GM18505 (cell line): ENCODE data around the gene B3GAT1.

Source experiments
- ATAC-seq: cut with Tn5 transposase; IDR thresholded peaks from one replicate; pipeline ENCODE4 v1.9.1; 2021; ENCODE audit not compliant: unreplicated experiment
- POLR2A ChIP-seq: IDR thresholded peaks from 4 replicates; pipeline ENCODE4 v1.6.1; 2011; ENCODE audit warnings: borderline replicate concordance; ENCODE audit not compliant: insufficient read depth, insufficient read length; ENCODE audit errors: extremely low read depth

B3GAT1 gene

DNA sequence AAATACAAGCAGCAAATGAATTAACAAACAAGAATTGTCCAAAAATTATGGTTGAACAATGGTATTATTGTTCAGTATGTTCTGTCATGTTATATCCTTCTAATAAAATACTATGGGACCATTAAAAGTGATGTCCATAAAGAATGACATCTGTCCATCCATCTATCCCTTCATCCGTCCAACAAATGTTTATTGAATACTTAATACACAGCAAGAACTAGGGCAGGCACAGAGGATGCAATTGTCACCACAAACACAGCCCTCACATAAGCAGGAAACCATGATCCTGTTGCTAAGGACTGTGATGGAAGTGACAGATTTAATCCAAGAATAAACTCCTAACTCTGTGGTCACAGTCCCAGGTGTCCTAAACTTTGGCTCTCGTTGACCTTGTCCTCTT lies 20.7 kb upstream of the B3GAT1 start:
- ATAC-seq: no peak
- TF ChIP-seq POLR2A: no peak

DNA sequence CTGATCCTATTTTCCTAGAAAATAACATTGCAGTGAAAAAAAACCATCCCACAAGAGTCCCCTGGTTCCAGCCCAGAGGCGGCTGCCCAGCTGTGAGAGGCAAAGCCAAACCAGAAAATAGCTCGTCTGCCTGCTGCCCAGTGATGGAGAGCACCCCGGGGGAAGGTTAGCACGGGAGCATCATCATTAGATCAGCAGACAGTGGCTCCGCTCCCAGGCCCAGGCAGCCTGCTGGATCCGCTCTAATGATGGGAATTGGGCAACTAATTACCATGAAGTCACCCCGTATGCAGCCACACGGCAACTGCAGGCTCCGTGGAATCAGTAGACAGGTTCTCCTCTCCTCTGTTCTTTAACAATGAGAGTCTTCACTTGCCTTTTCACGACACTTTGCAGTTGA lies 17.1 kb upstream of the B3GAT1 start:
- ATAC-seq: no peak
- TF ChIP-seq POLR2A: no peak

- no peak for TF ChIP-seq POLR2A
- ATAC-seq: no peak
Measured at GRCh38 chr11:134425816-134426536, 13.9 kb upstream of the B3GAT1 start.

GRCh38 chr11:134425413-134425812 lies 13.4 kb upstream of the B3GAT1 start:
- no peak for ATAC-seq
- no peak for TF ChIP-seq POLR2A

- TF ChIP-seq POLR2A: no peak
- ATAC-seq: no peak
Measured at GRCh38 chr11:134423106-134423505, 11.1 kb upstream of the B3GAT1 start.

DNA sequence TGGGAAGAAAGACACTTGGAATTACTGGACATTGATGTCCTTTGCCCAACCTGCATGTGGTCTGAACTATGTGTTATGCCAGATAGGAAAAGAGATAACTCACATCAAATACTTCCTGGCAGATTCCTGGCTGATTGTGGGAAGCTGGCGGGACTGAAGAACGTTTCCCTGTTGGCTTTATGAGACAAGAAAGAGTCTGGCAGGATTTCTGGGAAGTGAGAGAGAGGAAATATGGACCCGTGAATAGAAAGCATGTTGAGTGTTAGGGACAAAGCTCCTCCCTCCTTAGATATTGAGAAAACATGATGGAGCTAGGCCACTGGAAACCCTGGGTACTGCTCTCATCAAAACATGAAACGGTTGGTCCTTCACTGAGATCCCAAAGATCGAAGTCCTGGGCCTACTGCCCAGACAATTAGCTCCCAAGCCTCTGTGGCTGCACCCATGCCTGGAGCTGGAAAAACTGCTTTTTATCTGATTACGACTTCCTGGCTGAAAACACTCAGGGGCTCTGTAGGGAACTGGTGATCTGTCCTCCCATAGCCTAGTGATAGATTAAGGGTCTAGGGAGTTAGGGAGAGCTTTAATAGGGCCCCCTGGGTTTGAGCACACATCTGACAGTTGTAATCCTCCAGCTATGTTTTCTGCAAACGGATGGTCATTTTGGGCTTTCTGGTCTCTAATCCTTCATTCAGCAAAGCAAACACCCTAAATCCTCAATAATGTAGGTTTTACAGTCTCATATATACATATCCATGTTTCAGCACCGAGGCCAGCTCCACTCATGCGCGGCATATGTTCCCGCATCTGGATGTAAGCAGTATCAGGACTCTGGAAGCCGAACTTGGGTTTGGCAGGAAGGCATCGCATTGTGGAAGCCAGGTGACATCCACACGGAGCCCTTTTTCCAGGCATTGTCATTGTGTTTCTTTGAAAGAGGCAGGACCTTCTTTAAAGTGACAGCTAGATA lies 6.1 kb upstream of the B3GAT1 start:
- TF ChIP-seq POLR2A: no peak
- no peak for ATAC-seq

- ATAC-seq: no peak
- TF ChIP-seq POLR2A: no peak
Measured at GRCh38 chr11:134416726-134417125, 4.7 kb upstream of the B3GAT1 start.

DNA sequence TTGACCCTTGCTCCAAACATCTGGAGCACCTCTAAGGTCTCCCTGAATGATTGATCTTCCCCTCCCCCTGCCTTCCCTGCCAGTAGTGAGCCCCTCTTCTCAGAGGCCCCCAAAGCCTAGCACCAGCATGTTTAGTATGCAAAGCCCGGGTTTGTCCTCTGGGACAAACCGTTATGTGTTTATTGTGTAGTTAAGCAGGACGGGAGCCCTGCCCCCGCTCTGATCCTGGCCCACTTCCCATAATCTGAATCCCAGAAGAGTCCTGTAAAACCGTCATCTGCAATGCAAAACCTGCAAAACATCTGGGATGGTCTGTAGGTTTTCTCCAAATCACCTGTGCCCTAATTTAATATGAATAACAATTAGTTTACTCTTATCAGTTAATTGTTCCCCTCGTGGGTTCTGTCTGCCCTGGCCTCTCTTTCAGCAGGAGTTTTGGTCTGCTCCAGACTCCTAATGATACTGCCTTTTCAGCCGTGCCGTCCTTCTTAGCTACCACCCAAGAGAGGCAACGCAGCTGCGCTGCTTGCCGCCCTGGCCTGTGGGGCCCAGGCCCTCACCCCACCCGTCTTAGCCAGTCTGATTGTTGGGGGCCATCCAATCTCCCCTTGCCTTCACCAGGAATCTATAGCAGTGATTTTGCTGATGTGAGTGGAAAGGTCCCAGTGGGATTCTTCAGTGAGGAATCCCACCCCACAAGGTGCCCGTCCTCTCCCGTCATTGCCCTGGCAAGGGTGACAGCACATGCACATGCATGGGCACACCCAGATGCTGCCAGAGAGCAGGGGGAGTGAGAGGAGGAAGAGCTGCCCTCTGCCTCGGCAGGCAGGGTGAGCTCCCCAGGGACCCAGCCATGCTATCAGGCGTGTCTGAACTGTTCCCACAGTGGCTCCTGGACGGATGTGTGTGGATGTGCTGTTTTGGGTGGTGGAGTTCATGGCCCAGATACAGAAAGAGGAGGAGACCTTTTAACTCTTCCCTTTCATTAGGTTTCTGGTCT lies 3.0 kb upstream of the B3GAT1 start:
- no peak for TF ChIP-seq POLR2A
- no peak for ATAC-seq

GRCh38 chr11:134413826-134414731 lies 2.0 kb upstream of the B3GAT1 start:
- ATAC-seq: no peak
- no peak for TF ChIP-seq POLR2A

- no peak for ATAC-seq
- TF ChIP-seq POLR2A: no peak
Measured at GRCh38 chr11:134413043-134413825, 1.2 kb upstream of the B3GAT1 start.

DNA sequence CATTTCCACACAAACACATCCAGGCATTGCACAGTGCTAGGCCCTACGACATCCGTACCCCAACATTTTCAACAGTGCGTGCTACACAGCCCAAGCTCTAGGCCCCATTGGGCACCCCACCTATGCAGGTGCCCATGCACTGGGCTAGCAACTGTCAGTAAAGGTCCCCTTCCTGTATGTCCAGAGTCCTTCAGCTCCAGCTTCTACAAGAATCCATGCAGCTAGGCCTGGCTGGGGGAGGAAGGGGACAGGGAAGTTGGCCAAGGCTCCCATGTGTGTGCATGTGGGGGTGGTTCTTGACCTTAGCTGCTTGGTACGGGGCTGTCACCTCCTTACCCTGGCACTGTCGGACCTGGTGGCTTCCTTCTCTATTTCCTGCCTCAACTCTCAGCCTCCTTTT lies 1.3 kb downstream of the B3GAT1 start:
- no peak for TF ChIP-seq POLR2A

More for the DNA sequence above, 1.3 kb downstream of the B3GAT1 start:
- ATAC-seq: no peak
